Peyer's patch (tissue), 4 donors: ENCODE data around the gene HDAC11. TPM values are rescaled to one million over a fixed set of nuclear protein-coding genes. Genes with fewer than 3 reads are reported as not detected.

ENCODE experiments used
- DNase-seq, 3 donors: peaks; one replicate each; pipeline ENCODE4 v3.0.0-alpha.2; 2017 to 2019
- H3K27ac ChIP-seq, 4 donors: fragments of 200-600 bp; sonication (generic); one replicate each; pipeline ENCODE4 v1.5.1; 2016 to 2019
- H3K27me3 ChIP-seq, 2 donors: fragments of 200-600 bp; sonication (generic); one replicate each; pipeline ENCODE4 v1.5.1; 2019
- H3K36me3 ChIP-seq, 3 donors: fragments of 200-600 bp; sonication (generic); one replicate each; pipeline ENCODE4 v1.5.1; 2016 to 2019
- H3K4me1 ChIP-seq, 4 donors: fragments of 200-600 bp; sonication (generic); one replicate each; pipeline ENCODE4 v1.5.1; 2016 to 2019
- H3K4me3 ChIP-seq, 4 donors: fragments of 200-600 bp; sonication (generic); 1 replicate in 3 of 4; 2 replicates in 1 of 4; pipeline ENCODE4 v1.5.1; 2016 to 2019; ENCODE audit warnings: mild to moderate bottlenecking in 1 of 4
- H3K9me3 ChIP-seq, 4 donors: fragments of 200-600 bp; sonication (generic); one replicate each; pipeline ENCODE4 v1.5.1; 2016 to 2019; ENCODE audit warnings: mild to moderate bottlenecking in 1 of 4
- CTCF ChIP-seq, 6 experiments: fragments of 450-650 bp in 4 of 6; fragments of 200-600 bp in 2 of 6; sonication (generic) in 1 of 6; IDR thresholded peaks; one replicate each; pipeline ENCODE4 v1.5.1; 2017 to 2019; ENCODE audit warnings: antibody characterized with exemption in 6 of 6, mild to moderate bottlenecking in 3 of 6, moderate library complexity in 1 of 6
- POLR2A ChIP-seq, 2 donors: fragments of 450-650 bp; IDR thresholded peaks; one replicate each; pipeline ENCODE4 v1.5.1; 2017; ENCODE audit warnings: antibody characterized with exemption in 2 of 2, mild to moderate bottlenecking in 2 of 2, moderate library complexity in 2 of 2
- total RNA-seq, 4 donors: library from RNA; depleted of rRNA; stranded (reverse); fragments of >200 nt; gene quantifications; one replicate each; pipeline ENCODE4 v1.1.0, GENCODE V29; 2016

The HDAC11 gene
- total RNA-seq, 4 donors from 2014 or later: 17.7 to 28.5 (median 21.3) TPM

- TF ChIP-seq POLR2A (IDR thresholded peaks at IDR 0.05): no peak
- no peak for TF ChIP-seq CTCF (IDR thresholded peaks at IDR 0.05)
- Histone ChIP-seq H3K4me1 (no peaks in the 10 kb centered on the region), H3K4me3 (no peak overlapping the region), H3K9me3 (no peaks in the 10 kb centered on the region), H3K27ac (no peak overlapping the region), H3K27me3 (no peaks in the 10 kb centered on the region), H3K36me3 (no peaks in the 10 kb centered on the region)
- peak in 1 of 3 donors; percentile 47 for DNase-seq
Measured at GRCh38 chr3:13546667-13547171, 66.6 kb downstream of the HDAC11 start.

- H3K36me3 ChIP-seq: no peaks in the 10 kb centered on the region
- no peaks in the 10 kb centered on the region for H3K9me3 ChIP-seq
- H3K27me3 ChIP-seq: no peaks in the 10 kb centered on the region
- no peak overlapping the region for H3K4me3 ChIP-seq
- no peak for TF ChIP-seq POLR2A (IDR thresholded peaks at IDR 0.05)
- TF ChIP-seq CTCF (IDR thresholded peaks at IDR 0.05): no peak
- no peak for DNase-seq
- H3K4me1 ChIP-seq: no peaks in the 10 kb centered on the region
- H3K27ac ChIP-seq: no peak overlapping the region
Measured at GRCh38 chr3:13547591-13548371, 67.7 kb downstream of the HDAC11 start.

GRCh38 chr3:13548696-13549622 is 68.9 kb downstream of the HDAC11 start, which contains the start of gene FBLN2:
TSS of gene FBLN2 (plus strand) at chr3:13549125. CDS start at chr3:13570356, 21,231 bp downstream.
- peak within 1 kb of the TSS; percentile 21 to 46 (median 44) for H3K4me3 ChIP-seq

GRCh38 chr3:13549623-13550422 is 69.7 kb downstream of the HDAC11 start:
- no peaks in the 10 kb centered on the region for H3K27me3 ChIP-seq
- H3K9me3 ChIP-seq: no peaks in the 10 kb centered on the region
- TF ChIP-seq CTCF (IDR thresholded peaks at IDR 0.05): no peak
- TF ChIP-seq POLR2A (IDR thresholded peaks at IDR 0.05): no peak
- peak in 1 of 3 donors; percentile 20 for DNase-seq
- H3K4me1 ChIP-seq: no peaks in the 10 kb centered on the region
- H3K4me3 ChIP-seq: peak overlapping the region in 3 of 4 donors; percentile 21 to 46 (median 43)
- peak overlapping the region in 1 of 4 donors; percentile 50 for H3K27ac ChIP-seq
- no peaks in the 10 kb centered on the region for H3K36me3 ChIP-seq

More at GRCh38 chr3:13548696-13549622, 68.9 kb downstream of the HDAC11 start, which contains the start of gene FBLN2:
- H3K27ac ChIP-seq: peak within 1 kb of the TSS in 2 of 4 donors; percentile 35 to 50
- H3K36me3 ChIP-seq: no peaks in the 10 kb centered on the region
- TF ChIP-seq CTCF (IDR thresholded peaks at IDR 0.05) (no peak), POLR2A (IDR thresholded peaks at IDR 0.05) (no peak)
- DNase-seq: no peak
- H3K9me3 ChIP-seq: no peaks in the 10 kb centered on the region
- H3K4me1 ChIP-seq: no peaks in the 10 kb centered on the region
- H3K27me3 ChIP-seq: no peaks in the 10 kb centered on the region

GRCh38 chr3:13550423-13550690 is 70.3 kb downstream of the HDAC11 start:
- Histone ChIP-seq H3K4me3 (peak overlapping the region in 1 of 4 donors; percentile 3), H3K27me3 (no peaks in the 10 kb centered on the region)
- TF ChIP-seq POLR2A (IDR thresholded peaks at IDR 0.05): no peak
- TF ChIP-seq CTCF (IDR thresholded peaks at IDR 0.05): no peak

More at GRCh38 chr3:13550423-13550690, 70.3 kb downstream of the HDAC11 start:
- H3K27ac ChIP-seq: no peak overlapping the region
- no peaks in the 10 kb centered on the region for H3K9me3 ChIP-seq
- no peaks in the 10 kb centered on the region for H3K36me3 ChIP-seq
- no peaks in the 10 kb centered on the region for H3K4me1 ChIP-seq
- DNase-seq: no peak
